NCI-H748 (cell line): ENCODE measurements around the gene ADAM22.
A peak's percentile ranks its signal among the peaks of the same experiment; 100 is the strongest.
"Not testable (repeated sequence)": the region's sequence is repeated elsewhere in the genome, so short reads cannot be mapped to it uniquely, and the experiment has no call there.

Experiments used
- DNase-seq: peaks from one replicate; lab custom pipeline; 2025; ENCODE audit not compliant: unreplicated experiment; lab: John Stamatoyannopoulos, UW

ADAM22 gene, protein sequence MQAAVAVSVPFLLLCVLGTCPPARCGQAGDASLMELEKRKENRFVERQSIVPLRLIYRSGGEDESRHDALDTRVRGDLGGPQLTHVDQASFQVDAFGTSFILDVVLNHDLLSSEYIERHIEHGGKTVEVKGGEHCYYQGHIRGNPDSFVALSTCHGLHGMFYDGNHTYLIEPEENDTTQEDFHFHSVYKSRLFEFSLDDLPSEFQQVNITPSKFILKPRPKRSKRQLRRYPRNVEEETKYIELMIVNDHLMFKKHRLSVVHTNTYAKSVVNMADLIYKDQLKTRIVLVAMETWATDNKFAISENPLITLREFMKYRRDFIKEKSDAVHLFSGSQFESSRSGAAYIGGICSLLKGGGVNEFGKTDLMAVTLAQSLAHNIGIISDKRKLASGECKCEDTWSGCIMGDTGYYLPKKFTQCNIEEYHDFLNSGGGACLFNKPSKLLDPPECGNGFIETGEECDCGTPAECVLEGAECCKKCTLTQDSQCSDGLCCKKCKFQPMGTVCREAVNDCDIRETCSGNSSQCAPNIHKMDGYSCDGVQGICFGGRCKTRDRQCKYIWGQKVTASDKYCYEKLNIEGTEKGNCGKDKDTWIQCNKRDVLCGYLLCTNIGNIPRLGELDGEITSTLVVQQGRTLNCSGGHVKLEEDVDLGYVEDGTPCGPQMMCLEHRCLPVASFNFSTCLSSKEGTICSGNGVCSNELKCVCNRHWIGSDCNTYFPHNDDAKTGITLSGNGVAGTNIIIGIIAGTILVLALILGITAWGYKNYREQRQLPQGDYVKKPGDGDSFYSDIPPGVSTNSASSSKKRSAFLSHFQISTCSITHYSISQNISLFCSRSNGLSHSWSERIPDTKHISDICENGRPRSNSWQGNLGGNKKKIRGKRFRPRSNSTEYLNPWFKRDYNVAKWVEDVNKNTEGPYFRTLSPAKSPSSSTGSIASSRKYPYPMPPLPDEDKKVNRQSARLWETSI

GRCh38 chr7:87933953-87934698 lies at the start of gene ADAM22:
TSS of gene ADAM22 (plus strand) at chr7:87934251. CDS start at chr7:87934466, 215 bp downstream.
- DNase-seq, result peak; percentile 98

GRCh38 chr7:87885018-87885417 lies 49.0 kb upstream of the ADAM22 start:
- no peak for DNase-seq

GRCh38 chr7:87886875-87887274 lies 47.2 kb upstream of the ADAM22 start:
- peak; percentile 39 for DNase-seq

DNA sequence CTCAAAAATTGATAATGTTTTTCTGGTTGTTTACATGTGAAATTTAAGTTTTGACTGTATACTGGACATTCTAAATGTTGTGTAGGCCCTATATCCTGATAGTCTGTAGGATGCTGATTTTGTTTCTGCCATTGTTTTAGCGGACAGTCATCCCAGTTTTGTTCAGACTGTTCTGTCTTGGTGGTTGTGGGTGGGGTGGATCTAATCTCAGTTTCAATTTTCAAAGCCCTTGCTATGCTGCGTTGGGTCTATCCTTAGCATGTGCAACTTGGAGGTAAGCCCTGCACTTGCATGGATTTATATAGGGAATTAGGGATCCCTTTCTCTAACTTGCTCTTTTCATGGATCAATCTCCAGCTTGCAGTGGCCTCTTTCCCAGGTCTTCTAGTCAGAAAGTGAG lies 38.7 kb upstream of the ADAM22 start:
- no peak for DNase-seq

DNA sequence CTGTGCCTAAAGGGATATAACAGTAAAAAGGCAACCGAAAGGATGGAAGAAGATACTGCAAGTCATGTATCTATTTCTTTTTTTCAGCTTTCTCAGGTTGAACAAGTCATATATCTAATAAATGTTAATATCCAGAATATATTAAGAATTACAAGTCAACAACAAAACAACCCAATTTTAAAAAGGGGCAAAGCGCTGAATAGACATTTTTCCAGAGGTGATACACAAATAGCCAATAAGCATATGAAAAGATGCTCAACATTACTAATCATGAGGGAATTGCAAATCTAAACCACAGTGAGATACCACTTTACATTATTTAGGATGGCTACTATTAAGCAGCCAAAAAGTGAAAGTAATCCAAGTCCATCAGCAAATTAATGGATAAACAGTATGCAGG lies 34.8 kb upstream of the ADAM22 start:
- no peak for DNase-seq

DNA sequence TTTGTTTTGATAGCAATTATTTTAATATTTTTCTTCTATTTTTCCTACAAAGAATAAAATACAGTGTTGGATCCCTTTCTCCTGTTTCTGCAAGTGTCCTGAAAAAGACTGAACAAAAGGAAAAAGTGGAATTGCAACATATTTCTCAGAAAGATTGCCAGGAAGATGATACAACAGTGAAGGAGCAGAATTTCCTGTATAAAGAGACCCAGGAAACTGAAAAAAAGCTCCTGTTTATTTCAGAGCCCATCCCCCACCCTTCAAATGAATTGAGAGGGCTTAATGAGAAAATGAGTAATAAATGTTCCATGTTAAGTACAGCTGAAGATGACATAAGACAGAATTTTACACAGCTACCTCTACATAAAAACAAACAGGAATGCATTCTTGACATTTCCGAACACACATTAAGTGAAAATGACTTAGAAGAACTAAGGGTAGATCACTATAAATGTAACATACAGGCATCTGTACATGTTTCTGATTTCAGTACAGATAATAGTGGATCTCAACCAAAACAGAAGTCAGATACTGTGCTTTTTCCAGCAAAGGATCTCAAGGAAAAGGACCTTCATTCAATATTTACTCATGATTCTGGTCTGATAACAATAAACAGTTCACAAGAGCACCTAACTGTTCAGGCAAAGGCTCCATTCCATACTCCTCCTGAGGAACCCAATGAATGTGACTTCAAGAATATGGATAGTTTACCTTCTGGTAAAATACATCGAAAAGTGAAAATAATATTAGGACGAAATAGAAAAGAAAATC lies 26.7 kb upstream of the ADAM22 start:
- DNase-seq, result not testable (repeated sequence)

- DNase-seq, result not testable (repeated sequence)
Measured at GRCh38 chr7:87908814-87909213, 25.2 kb upstream of the ADAM22 start.

GRCh38 chr7:87912121-87912520 lies 21.9 kb upstream of the ADAM22 start:
- no peak for DNase-seq

GRCh38 chr7:87918740-87919139 lies 15.3 kb upstream of the ADAM22 start:
- no peak for DNase-seq

DNA sequence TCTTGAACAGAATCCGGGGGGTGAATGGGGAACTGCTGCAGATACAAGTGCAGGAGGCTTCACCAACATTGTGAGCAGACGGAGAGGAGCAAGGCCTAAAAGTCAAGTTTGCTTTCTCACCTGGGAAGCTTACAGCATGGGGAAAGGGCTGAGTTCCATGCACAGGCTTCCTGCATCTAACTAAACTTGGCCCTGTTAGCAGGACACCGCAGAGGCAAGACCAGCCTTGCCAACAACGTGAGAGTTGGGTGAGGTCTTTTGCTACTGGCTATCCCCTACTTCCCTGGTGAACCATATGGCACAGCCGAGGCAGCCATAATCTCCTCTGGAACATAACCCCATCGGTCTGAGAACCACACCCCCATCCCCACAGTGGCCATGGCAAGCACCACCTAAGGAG lies 14.2 kb upstream of the ADAM22 start:
- no peak for DNase-seq

DNA sequence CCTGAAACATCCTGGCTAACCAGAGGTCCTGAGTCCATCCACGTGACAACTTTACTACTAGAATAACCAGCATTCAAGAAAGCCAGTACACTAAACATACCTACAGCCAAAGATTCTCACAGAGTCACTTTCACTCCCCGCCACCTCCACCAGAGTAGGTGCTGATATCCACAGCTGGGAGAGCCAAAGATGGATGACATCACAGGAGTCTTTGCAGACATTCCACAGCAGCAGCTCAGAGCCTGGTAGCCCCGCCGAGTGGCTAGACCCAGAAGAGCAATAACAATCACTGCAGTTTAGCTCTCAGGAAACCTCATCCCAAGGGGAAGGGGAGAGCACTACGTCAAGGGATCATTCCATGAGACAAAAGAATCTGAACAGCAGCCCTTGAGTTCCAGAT lies 13.5 kb upstream of the ADAM22 start:
- no peak for DNase-seq

DNA sequence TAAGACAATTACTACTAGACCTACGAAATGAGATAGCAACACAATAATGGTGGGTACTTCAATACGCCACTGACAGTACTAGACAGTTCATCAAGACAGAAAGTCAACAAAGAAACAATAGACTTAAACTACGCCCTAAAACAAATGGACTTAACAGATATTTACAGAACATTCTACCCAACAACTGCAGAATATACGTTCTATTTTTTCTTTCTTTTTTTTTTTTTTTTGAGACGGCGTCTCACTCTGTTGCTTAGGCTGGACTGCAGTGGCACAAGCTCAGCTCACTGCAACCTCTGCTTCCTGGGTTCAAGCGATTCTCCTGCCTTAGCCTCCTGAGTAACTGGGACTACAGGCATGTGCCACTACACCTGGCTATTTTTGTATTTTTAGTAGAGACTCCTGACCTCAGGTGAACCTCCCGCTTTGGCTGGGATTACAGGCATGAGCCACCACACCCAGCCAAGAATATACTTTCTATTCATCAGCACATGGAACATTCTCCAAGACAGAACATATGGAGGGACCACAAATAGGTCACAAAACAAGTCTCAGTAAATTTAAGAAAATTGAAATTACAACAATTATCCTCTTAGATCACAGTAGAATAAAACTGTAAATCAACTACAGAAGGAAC lies 11.2 kb upstream of the ADAM22 start:
- DNase-seq, result peak; percentile 47

DNA sequence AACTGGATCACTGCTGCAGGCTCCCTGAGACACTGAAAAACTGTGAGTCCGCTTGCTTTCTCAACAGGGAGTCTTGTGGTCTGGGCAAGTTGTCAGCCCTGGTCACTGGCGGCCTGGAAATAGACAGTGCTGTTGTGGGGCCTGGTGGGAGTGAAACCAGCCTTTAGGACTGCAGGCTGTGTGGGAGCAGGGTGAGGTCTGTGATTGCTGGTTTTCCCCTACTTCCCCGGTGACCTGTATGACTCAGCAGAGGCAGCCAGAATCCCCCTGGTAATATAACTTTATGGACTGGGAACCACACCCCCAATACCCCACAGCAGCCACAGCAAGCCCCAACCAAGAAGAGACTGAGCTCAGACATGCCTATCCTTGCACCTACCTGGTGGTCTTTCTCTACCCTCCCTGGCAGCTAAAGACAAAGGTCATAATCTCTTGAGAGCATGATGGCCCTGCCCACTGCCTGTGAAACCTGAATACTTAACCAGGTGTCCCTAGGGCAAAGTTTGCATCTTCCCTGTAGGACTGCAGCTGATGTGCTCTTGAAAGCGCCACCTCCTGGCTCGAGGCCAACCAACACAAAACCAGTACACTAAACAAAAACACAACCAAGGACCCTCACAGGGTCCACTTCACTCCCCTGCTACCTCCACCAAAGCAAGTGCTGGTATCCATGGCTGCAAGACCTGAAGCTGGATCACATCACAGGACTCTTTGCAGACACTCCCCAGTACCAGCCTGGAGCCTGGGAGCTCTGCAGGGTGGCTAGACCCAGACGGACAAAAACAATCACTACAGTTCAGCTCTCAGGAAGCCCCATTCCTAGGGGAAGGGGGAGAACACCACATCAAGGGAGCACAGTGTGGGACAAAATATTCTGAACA lies 7.2 kb upstream of the ADAM22 start:
- DNase-seq, result peak; percentile 79

DNA sequence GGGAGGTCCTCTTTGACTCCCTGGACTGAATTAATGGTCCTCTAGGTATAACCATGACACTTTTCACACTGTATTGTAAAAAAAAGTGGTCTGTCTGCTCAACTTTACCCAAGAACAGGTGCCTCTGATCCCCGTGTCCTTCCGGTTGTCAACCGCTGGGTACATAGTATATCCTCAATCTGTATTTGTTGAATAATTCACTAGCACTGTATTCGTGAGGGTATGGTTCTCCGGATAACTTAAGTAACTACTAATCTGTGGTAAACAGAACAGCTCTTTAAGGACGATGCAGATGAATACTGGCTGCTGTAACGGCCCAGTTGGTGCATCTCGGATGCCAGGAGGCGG lies 472 bp upstream of the ADAM22 start:
- no peak for DNase-seq

DNA sequence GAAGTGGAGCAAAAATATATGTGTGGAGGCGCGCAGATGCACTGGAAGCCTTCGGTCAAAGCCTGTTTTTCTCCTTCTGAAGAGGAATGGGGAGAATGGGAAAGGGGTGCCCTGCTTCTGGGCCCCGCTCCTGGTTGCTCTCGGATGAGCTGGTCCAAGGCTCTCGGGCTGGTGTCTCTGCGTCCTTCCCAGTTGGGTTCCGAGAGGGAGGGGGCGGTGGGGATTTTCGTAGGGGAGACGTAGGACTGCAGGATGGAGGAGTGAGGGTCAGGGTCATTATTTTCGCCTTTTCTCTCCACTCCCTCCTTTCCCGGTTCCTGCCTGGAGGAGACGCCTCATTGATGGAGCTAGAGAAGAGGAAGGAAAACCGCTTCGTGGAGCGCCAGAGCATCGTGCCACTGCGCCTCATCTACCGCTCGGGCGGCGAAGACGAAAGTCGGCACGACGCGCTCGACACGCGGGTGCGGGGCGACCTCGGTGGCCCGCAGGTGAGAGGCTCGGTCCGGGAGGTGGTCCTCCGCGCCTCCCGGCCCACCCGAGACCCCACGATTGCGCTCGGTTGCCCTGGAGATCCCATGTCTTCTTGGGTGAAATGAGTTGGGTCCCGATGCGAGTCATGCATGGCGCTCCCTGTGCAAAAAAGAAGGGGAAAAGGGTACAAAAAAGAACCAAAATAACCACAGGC lies 790 bp downstream of the ADAM22 start:
- peak; percentile 78 for DNase-seq

GRCh38 chr7:87935384-87935706 lies 1.3 kb downstream of the ADAM22 start:
- peak; percentile 27 for DNase-seq

- DNase-seq, result no peak
Measured at GRCh38 chr7:87941138-87941537, 7.1 kb downstream of the ADAM22 start.

GRCh38 chr7:87944547-87944946 lies 10.5 kb downstream of the ADAM22 start:
- DNase-seq, result no peak

DNA sequence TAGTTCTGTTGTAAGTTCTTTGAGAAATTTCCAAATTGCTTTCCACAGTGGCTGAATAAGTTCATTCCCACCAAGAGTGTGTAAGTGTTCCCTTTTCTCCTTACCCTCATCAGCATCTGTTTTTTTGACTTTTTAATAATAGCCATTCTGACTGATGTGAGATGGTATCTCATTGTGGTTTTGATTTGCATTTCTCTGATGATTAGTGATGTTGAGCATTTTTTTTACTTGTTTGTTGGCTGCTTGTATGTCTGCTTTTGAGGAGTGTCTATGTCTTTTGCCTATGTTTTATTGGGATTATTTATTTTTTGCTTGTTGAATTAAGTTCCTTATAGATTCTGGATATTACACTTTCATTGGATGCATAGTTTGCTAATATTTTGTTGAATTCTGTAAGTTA lies 11.9 kb downstream of the ADAM22 start:
- DNase-seq, result not testable (repeated sequence)
